CD4-positive, CD25-positive, alpha-beta regulatory T cell (primary cell): ENCODE data around the gene MAPRE2. TPM values are rescaled to one million over a fixed set of nuclear protein-coding genes. Genes with fewer than 3 reads are reported as not detected.
A peak's percentile ranks its signal among the peaks of the same experiment; 100 is the strongest.

ENCODE experiments used
- ATAC-seq, 2 donors: fragments of 150-1000 bp; cut with Tn5 transposase; one replicate each; pipeline ENCODE4 v1.10.0; 2021; ENCODE audit warnings: low read depth in 2 of 2, moderate number of reproducible peaks in 2 of 2, moderate library complexity in 1 of 2
- DNase-seq, 3 donors: peaks; one replicate each; pipeline versions ENCODE4 v3.0.0 to v3.0.0-alpha.2; 2012 to 2022; ENCODE audit warnings: mixed read lengths in 1 of 3
- H3K27ac ChIP-seq: one replicate; pipeline ENCODE4 v1.7.0; 2013; ENCODE audit warnings: mild to moderate bottlenecking, low read length; ENCODE audit not compliant: insufficient read depth, poor library complexity, severe bottlenecking
- H3K27me3 ChIP-seq: one replicate; pipeline ENCODE4 v1.7.0; 2013; ENCODE audit warnings: low read length; ENCODE audit not compliant: control insufficient read depth, insufficient read depth
- H3K36me3 ChIP-seq: one replicate; pipeline ENCODE4 v1.7.0; 2013; ENCODE audit warnings: mild to moderate bottlenecking, low read length, moderate library complexity; ENCODE audit not compliant: control insufficient read depth, insufficient read depth
- H3K4me1 ChIP-seq: 2 replicates; pipeline ENCODE4 v1.7.0; 2013; ENCODE audit warnings: mild to moderate bottlenecking, low read length; ENCODE audit not compliant: insufficient read depth, control insufficient read depth, poor library complexity, severe bottlenecking
- H3K4me3 ChIP-seq: one replicate; pipeline ENCODE4 v1.7.0; 2013; ENCODE audit warnings: low read depth, mild to moderate bottlenecking, low read length, moderate library complexity
- H3K9me3 ChIP-seq, 2 experiments: 1 replicate in 1 of 2; 2 replicates in 1 of 2; pipeline ENCODE4 v1.7.0; 2013; ENCODE audit warnings: low read length in 2 of 2, mild to moderate bottlenecking in 1 of 2, moderate library complexity in 1 of 2; ENCODE audit not compliant: control insufficient read depth in 2 of 2
- H3K27ac Mint-ChIP-seq, 3 donors: one replicate each; pipeline ENCODE4 v1.8.0; 2020 to 2022; ENCODE audit warnings: mild to moderate bottlenecking in 3 of 3, mixed read lengths in 3 of 3, moderate library complexity in 2 of 3
- H3K27me3 Mint-ChIP-seq: one replicate; pipeline ENCODE4 v1.8.0; 2022; ENCODE audit warnings: mild to moderate bottlenecking, mixed read lengths
- H3K36me3 Mint-ChIP-seq: one replicate; pipeline ENCODE4 v1.8.0; 2020; ENCODE audit warnings: mixed read lengths
- H3K4me1 Mint-ChIP-seq, 4 donors: one replicate each; pipeline ENCODE4 v1.8.0; 2020 to 2022; ENCODE audit warnings: mixed read lengths in 4 of 4, mild to moderate bottlenecking in 1 of 4
- H3K4me3 Mint-ChIP-seq, 4 donors: one replicate each; pipeline ENCODE4 v1.8.0; 2020 to 2022; ENCODE audit warnings: mild to moderate bottlenecking in 4 of 4, mixed read lengths in 4 of 4, moderate library complexity in 3 of 4
- H3K9me3 Mint-ChIP-seq, 7 donors: one replicate each; pipeline ENCODE4 v1.8.0; 2020 to 2022; ENCODE audit warnings: mixed read lengths in 7 of 7, mild to moderate bottlenecking in 3 of 7, moderate library complexity in 2 of 7
- polyA plus RNA-seq, 4 donors: library from polyadenylated mRNA; unstranded; fragments of 300-500 nt; fragmentation: Illumina TruSeq; gene quantifications; one replicate each; pipeline ENCODE4 v1.2.3, GENCODE V29; 2021
- total RNA-seq: library from RNA; stranded (reverse); gene quantifications from one replicate; pipeline ENCODE4 v1.2.3, GENCODE V29; 2022

Gene MAPRE2
- total and polyA plus RNA-seq, 5 donors from 2014 or later = 62.2 to 82.5 (median 67.3) TPM

GRCh38 chr18:35136885-35137284 lies 95.7 kb downstream of the MAPRE2 start:
- H3K36me3 ChIP-seq = peaks cover 93% of the 10 kb centered on the region
- H3K27ac Mint-ChIP-seq = peak overlapping the region in 2 of 3 donors; percentile 42 to 78
- H3K4me1 Mint-ChIP-seq = peaks cover 0 to 5% (median 2%) of the 10 kb centered on the region in 4 donors
- H3K4me3 Mint-ChIP-seq = no peak overlapping the region
- no peaks in the 10 kb centered on the region for H3K9me3 ChIP-seq
- H3K27me3 ChIP-seq = no peaks in the 10 kb centered on the region
- H3K4me1 ChIP-seq = no peaks in the 10 kb centered on the region
- no peaks in the 10 kb centered on the region for H3K27me3 Mint-ChIP-seq
- DNase-seq (no peak), ATAC-seq (no peak)
- no peak overlapping the region for H3K4me3 ChIP-seq
- no peak overlapping the region for H3K27ac ChIP-seq
- H3K9me3 Mint-ChIP-seq = no peaks in the 10 kb centered on the region
- H3K36me3 Mint-ChIP-seq = peaks cover 65% of the 10 kb centered on the region

GRCh38 chr18:35137632-35138031 lies 96.4 kb downstream of the MAPRE2 start:
- H3K4me3 Mint-ChIP-seq = no peak overlapping the region
- Histone ChIP-seq H3K9me3 (no peaks in the 10 kb centered on the region), H3K36me3 (peaks cover 90% of the 10 kb centered on the region), H3K27ac (no peak overlapping the region), H3K4me3 (no peak overlapping the region), H3K27me3 (no peaks in the 10 kb centered on the region), H3K4me1 (no peaks in the 10 kb centered on the region)
- no peak for DNase-seq
- ATAC-seq = no peak
- H3K9me3 Mint-ChIP-seq = no peaks in the 10 kb centered on the region
- H3K4me1 Mint-ChIP-seq = peaks cover 0 to 7% (median under 1%) of the 10 kb centered on the region in 4 donors
- peaks cover 63% of the 10 kb centered on the region for H3K36me3 Mint-ChIP-seq
- no peak overlapping the region for H3K27ac Mint-ChIP-seq
- no peaks in the 10 kb centered on the region for H3K27me3 Mint-ChIP-seq

GRCh38 chr18:35138773-35139172 lies 97.6 kb downstream of the MAPRE2 start:
- Histone ChIP-seq H3K27me3 (no peaks in the 10 kb centered on the region), H3K4me1 (no peaks in the 10 kb centered on the region), H3K27ac (no peak overlapping the region), H3K4me3 (no peak overlapping the region), H3K36me3 (peaks cover 79% of the 10 kb centered on the region), H3K9me3 (no peaks in the 10 kb centered on the region)
- no peak for DNase-seq
- H3K4me3 Mint-ChIP-seq = no peak overlapping the region
- H3K36me3 Mint-ChIP-seq = peaks cover 57% of the 10 kb centered on the region
- no peak for ATAC-seq
- peak overlapping the region in 1 of 3 donors; percentile 78 for H3K27ac Mint-ChIP-seq
- H3K4me1 Mint-ChIP-seq = peaks cover 0 to 7% (median 0%) of the 10 kb centered on the region in 4 donors
- no peaks in the 10 kb centered on the region for H3K27me3 Mint-ChIP-seq
- no peaks in the 10 kb centered on the region for H3K9me3 Mint-ChIP-seq

- peaks cover 0 to 7% (median 0%) of the 10 kb centered on the region in 4 donors for H3K4me1 Mint-ChIP-seq
- Histone ChIP-seq H3K36me3 (peaks cover 72% of the 10 kb centered on the region), H3K27ac (no peak overlapping the region), H3K4me1 (no peaks in the 10 kb centered on the region), H3K4me3 (no peak overlapping the region), H3K9me3 (no peaks in the 10 kb centered on the region), H3K27me3 (no peaks in the 10 kb centered on the region)
- H3K36me3 Mint-ChIP-seq = peaks cover 54% of the 10 kb centered on the region
- no peaks in the 10 kb centered on the region for H3K27me3 Mint-ChIP-seq
- DNase-seq (no peak), ATAC-seq (no peak)
- H3K27ac Mint-ChIP-seq = no peak overlapping the region
- no peak overlapping the region for H3K4me3 Mint-ChIP-seq
- no peaks in the 10 kb centered on the region for H3K9me3 Mint-ChIP-seq
These were observed 98.3 kb downstream of the MAPRE2 start for GRCh38 chr18:35139517-35139916.

GRCh38 chr18:35141077-35141476 lies 99.9 kb downstream of the MAPRE2 start:
- H3K27me3 Mint-ChIP-seq = no peaks in the 10 kb centered on the region
- Histone ChIP-seq H3K4me1 (no peaks in the 10 kb centered on the region), H3K27ac (no peak overlapping the region), H3K36me3 (peaks cover 57% of the 10 kb centered on the region), H3K9me3 (no peaks in the 10 kb centered on the region), H3K27me3 (no peaks in the 10 kb centered on the region), H3K4me3 (no peak overlapping the region)
- no peak overlapping the region for H3K4me3 Mint-ChIP-seq
- ATAC-seq (no peak), DNase-seq (no peak)
- no peaks in the 10 kb centered on the region for H3K9me3 Mint-ChIP-seq
- H3K36me3 Mint-ChIP-seq = peaks cover 48% of the 10 kb centered on the region
- H3K4me1 Mint-ChIP-seq = peaks cover 0 to 5% (median 0%) of the 10 kb centered on the region in 4 donors
- peak overlapping the region in 1 of 3 donors; percentile 9 for H3K27ac Mint-ChIP-seq

GRCh38 chr18:35141567-35142274 lies 100.5 kb downstream of the MAPRE2 start:
- Histone ChIP-seq H3K4me3 (no peak overlapping the region), H3K9me3 (no peaks in the 10 kb centered on the region), H3K27ac (no peak overlapping the region), H3K4me1 (no peaks in the 10 kb centered on the region), H3K27me3 (no peaks in the 10 kb centered on the region), H3K36me3 (peaks cover 50% of the 10 kb centered on the region)
- Mint-ChIP-seq H3K9me3 (no peaks in the 10 kb centered on the region), H3K4me3 (no peak overlapping the region), H3K27me3 (no peaks in the 10 kb centered on the region), H3K36me3 (peaks cover 44% of the 10 kb centered on the region), H3K4me1 (peaks cover 0 to 5% (median 0%) of the 10 kb centered on the region in 4 donors), H3K27ac (peak overlapping the region in 1 of 3 donors; percentile 6)
- ATAC-seq = no peak
- DNase-seq = no peak

- no peak overlapping the region for H3K4me3 Mint-ChIP-seq
- Histone ChIP-seq H3K4me3 (no peak overlapping the region), H3K36me3 (peaks cover 45% of the 10 kb centered on the region), H3K27me3 (no peaks in the 10 kb centered on the region), H3K27ac (no peak overlapping the region), H3K9me3 (no peaks in the 10 kb centered on the region), H3K4me1 (no peaks in the 10 kb centered on the region)
- H3K9me3 Mint-ChIP-seq = no peaks in the 10 kb centered on the region
- DNase-seq (no peak), ATAC-seq (no peak)
- H3K36me3 Mint-ChIP-seq = peaks cover 43% of the 10 kb centered on the region
- no peaks in the 10 kb centered on the region for H3K27me3 Mint-ChIP-seq
- peaks cover 0 to 5% (median 0%) of the 10 kb centered on the region in 4 donors for H3K4me1 Mint-ChIP-seq
- H3K27ac Mint-ChIP-seq = peak overlapping the region in 1 of 3 donors; percentile 20
These were observed 101.0 kb downstream of the MAPRE2 start for GRCh38 chr18:35142275-35142615.
